H1 (cell line): ENCODE data around the gene MAP3K14. TPM values are rescaled to one million over a fixed set of nuclear protein-coding genes. Genes with fewer than 3 reads are reported as not detected.

Experiments
- BACH1 ChIP-seq: IDR thresholded peaks from 2 replicates; pipeline ENCODE4 v1.6.1; 2012; ENCODE audit warnings: low read length, improper control_type of control experiment
- CBX8 ChIP-seq: fragments of 300-800, 300-1000 bp; sonication (generic); IDR thresholded peaks from 2 replicates; pipeline ENCODE4 v1.7.1; 2016; ENCODE audit warnings: low read depth, low read length, borderline replicate concordance
- CREB1 ChIP-seq: IDR thresholded peaks from 2 replicates; pipeline ENCODE4 v1.6.1; 2012; ENCODE audit warnings: inconsistent platforms
- E2F6 ChIP-seq: IDR thresholded peaks from 2 replicates; pipeline ENCODE4 v1.6.1; 2012; ENCODE audit warnings: inconsistent platforms
- TCF12 ChIP-seq: IDR thresholded peaks from 2 replicates; pipeline ENCODE4 v1.6.1; 2011; ENCODE audit warnings: low read depth, mild to moderate bottlenecking, low read length
- USF2 ChIP-seq: IDR thresholded peaks from 2 replicates; pipeline ENCODE4 v1.6.1; 2011; ENCODE audit warnings: low read length, improper control_type of control experiment
- polyA plus RNA-seq, 7 experiments: library from polyadenylated mRNA; depleted of rRNA in 3 of 7; stranded (reverse) in 5 of 7; unstranded in 2 of 7; fragments of >200 nt in 5 of 7; fragments of 200-250 nt in 2 of 7; gene quantifications; 1 replicate in 5 of 7; 2 replicates in 1 of 7; 4 replicates in 1 of 7; pipeline versions ENCODE4 v1.2.1 to v1.2.3, GENCODE V29; 2011 to 2013; ENCODE audit warnings: missing spikeins in 2 of 7, mixed read lengths in 2 of 7
- total RNA-seq: library from RNA; stranded (reverse); fragmentation: NEBNext Ultra II Directional; extraction: Animal tissue kit (Norgen Biotek cat#: 25700); gene quantifications from 2 replicates; pipeline ENCODE4 v1.2.1, GENCODE V29; 2021

The MAP3K14 gene
- total and polyA plus RNA-seq, 2 of the 8 experiments (the other 6 are each of a cell fraction or from before 2014, with no cell fraction given): 5.2 to 6.1 TPM

GRCh38 chr17:45338023-45338781 lies 21.4 kb upstream of the MAP3K14 start (continued):
- TF ChIP-seq E2F6 (no peak), BACH1 (no peak), CREB1 (no peak), TCF12 (no peak), USF2 (no peak), CBX8 (no peak)
